Tibial nerve (tissue), 4 donors: Measurements from ENCODE around the gene SLC43A1. TPM values are rescaled to one million over a fixed set of nuclear protein-coding genes. Genes with fewer than 3 reads are reported as not detected.

ENCODE experiments used
- DNase-seq, 2 donors: peaks; one replicate each; pipeline ENCODE4 v3.0.0-alpha.2; 2019; ENCODE audit warnings: low spot score in 2 of 2
- H3K27ac ChIP-seq, 4 donors: fragments of 200-600 bp; sonication (generic) in 3 of 4; one replicate each; pipeline ENCODE4 v1.5.1; 2017 to 2019; ENCODE audit warnings: mild to moderate bottlenecking in 1 of 4
- H3K27me3 ChIP-seq, 2 donors: fragments of 200-600 bp; sonication (generic) in 1 of 2; one replicate each; pipeline versions ENCODE4 v1.5.1 to v1.6.0; 2017 to 2019
- H3K36me3 ChIP-seq, 3 donors: fragments of 200-600 bp; sonication (generic); one replicate each; pipeline ENCODE4 v1.5.1; 2018 to 2019
- H3K4me1 ChIP-seq, 4 donors: fragments of 200-600 bp; sonication (generic) in 3 of 4; one replicate each; pipeline ENCODE4 v1.5.1; 2017 to 2019
- H3K4me3 ChIP-seq, 4 donors: fragments of 200-600 bp; sonication (generic) in 3 of 4; one replicate each; pipeline ENCODE4 v1.5.1; 2017 to 2019; ENCODE audit warnings: mild to moderate bottlenecking in 1 of 4, moderate library complexity in 1 of 4
- H3K9me3 ChIP-seq, 4 donors: fragments of 200-600 bp; sonication (generic) in 3 of 4; one replicate each; pipeline ENCODE4 v1.5.1; 2017 to 2019
- CTCF ChIP-seq, 5 experiments: fragments of 200-600 bp in 3 of 5; fragments of 450-650 bp in 2 of 5; sonication (generic) in 3 of 5; IDR thresholded peaks; one replicate each; pipeline ENCODE4 v1.5.1; 2016 to 2019; ENCODE audit warnings: antibody characterized with exemption in 5 of 5, mild to moderate bottlenecking in 3 of 5, moderate library complexity in 2 of 5
- EP300 ChIP-seq, 2 donors: sonication (generic); formaldehyde crosslinking; IDR thresholded peaks; one replicate each; pipeline ENCODE4 v1.6.1; 2017; ENCODE audit warnings: antibody characterized with exemption in 2 of 2, mild to moderate bottlenecking in 1 of 2
- POLR2A ChIP-seq, 2 donors: fragments of 450-650 bp; IDR thresholded peaks; one replicate each; pipeline ENCODE4 v1.6.1; 2017; ENCODE audit warnings: antibody characterized with exemption in 2 of 2, mild to moderate bottlenecking in 2 of 2, moderate library complexity in 2 of 2
- WGBS, 2 donors: methylation state at CpG; one replicate each; pipeline ENCODE4 v1.1.5; 2018; 5-methylcytosine and 5-hydroxymethylcytosine counted together
- small RNA-seq: library from RNA; depleted of rRNA; stranded (forward); fragments of <200 nt; gene quantifications from one replicate; pipeline ENCODE3, GENCODE V24; 2016
- total RNA-seq, 4 donors: library from RNA; depleted of rRNA; stranded (reverse); fragments of >200 nt; gene quantifications; one replicate each; pipeline ENCODE4 v1.1.0, GENCODE V29; 2016

SLC43A1 gene
- total RNA-seq, 4 donors from 2014 or later = 35.8 to 47.3 (median 42.4) TPM

- Histone ChIP-seq H3K4me3 (no peak overlapping the region), H3K4me1 (peaks cover 0 to 15% (median 0%) of the 10 kb centered on the region in 4 donors), H3K9me3 (no peaks in the 10 kb centered on the region), H3K36me3 (no peaks in the 10 kb centered on the region), H3K27ac (no peak overlapping the region), H3K27me3 (no peaks in the 10 kb centered on the region)
- no peak for DNase-seq
- 84 to 86% methylated on average over 11 to 12 of the region's 12 CpGs for WGBS, 2 donors
- no peak for TF ChIP-seq POLR2A (IDR thresholded peaks at IDR 0.05)
- no peak for TF ChIP-seq CTCF (IDR thresholded peaks at IDR 0.05)
- no peak for TF ChIP-seq EP300 (IDR thresholded peaks at IDR 0.05)
These were observed 76.9 kb downstream of the SLC43A1 start for GRCh38 chr11:57438345-57439285.

- 84 to 85% methylated on average over 7 of the region's 7 CpGs for WGBS, 2 donors
- no peaks in the 10 kb centered on the region for H3K27me3 ChIP-seq
- H3K9me3 ChIP-seq = no peaks in the 10 kb centered on the region
- TF ChIP-seq CTCF (IDR thresholded peaks at IDR 0.05) (no peak), POLR2A (IDR thresholded peaks at IDR 0.05) (no peak), EP300 (IDR thresholded peaks at IDR 0.05) (no peak)
- H3K27ac ChIP-seq = no peak overlapping the region
- H3K4me1 ChIP-seq = peaks cover 0 to 36% (median 8%) of the 10 kb centered on the region in 4 donors
- H3K36me3 ChIP-seq = no peaks in the 10 kb centered on the region
- no peak overlapping the region for H3K4me3 ChIP-seq
- no peak for DNase-seq
These were observed 79.5 kb downstream of the SLC43A1 start for GRCh38 chr11:57436031-57436430.

GRCh38 chr11:57434640-57435546 lies 80.6 kb downstream of the SLC43A1 start:
- TF ChIP-seq EP300 (IDR thresholded peaks at IDR 0.05) = peak; percentile 48 to 94
- no peak for TF ChIP-seq POLR2A (IDR thresholded peaks at IDR 0.05)
- no peak for TF ChIP-seq CTCF (IDR thresholded peaks at IDR 0.05)
- H3K4me1 ChIP-seq = peaks cover 0 to 43% (median 8%) of the 10 kb centered on the region in 4 donors
- H3K36me3 ChIP-seq = no peaks in the 10 kb centered on the region
- H3K27me3 ChIP-seq = no peaks in the 10 kb centered on the region
- H3K27ac ChIP-seq = peak overlapping the region in 1 of 4 donors; percentile 52
- H3K9me3 ChIP-seq = no peaks in the 10 kb centered on the region
- H3K4me3 ChIP-seq = no peak overlapping the region
- WGBS, 2 donors = 73 to 74% methylated on average over 15 of the region's 15 CpGs
- peak in 1 of 2 donors; percentile 64 for DNase-seq

Small RNA genes lying within 50 kb of the gene (small RNA-seq; reads per million reads assigned to genes)
- not detected for gene RN7SL605P
- gene RNA5SP341 = not detected

Other genes with a start within 250 kb of the SLC43A1 start
- gene TNKS1BP1, start 190.8 kb downstream of the SLC43A1 start, total RNA-seq = 100 to 1,000 TPM; 147 to 238 (median 204) TPM
- 10 to 100 TPM; 51.0 to 67.5 (median 56.5) TPM for gene SSRP1, start 179.8 kb downstream of the SLC43A1 start, total RNA-seq
- under 1 TPM in 1 of 4 donors, not detected in 3; 0.22 TPM for gene P2RX3, start 177.3 kb downstream of the SLC43A1 start, total RNA-seq
- gene PRG3, start 134.6 kb downstream of the SLC43A1 start, total RNA-seq = not detected
- gene PRG2, start 125.1 kb downstream of the SLC43A1 start, total RNA-seq = under 1 TPM in 1 of 4 donors, not detected in 3; 0.39 TPM
- gene SLC43A3, start 88.6 kb downstream of the SLC43A1 start, total RNA-seq = 100 to 1,000 TPM in 2 of 4 donors, 10 to 100 TPM in 2; 42.2 to 110 (median 94.7) TPM
- 1 to 10 TPM in 1 of 4 donors, under 1 TPM in 2, not detected in 1; 0.20 to 1.5 (median 0.42) TPM for gene RTN4RL2, start 55.2 kb downstream of the SLC43A1 start, total RNA-seq
- gene TIMM10, start 15.1 kb upstream of the SLC43A1 start, total RNA-seq = 10 to 100 TPM; 20.2 to 51.6 (median 40.1) TPM
- not detected for gene SMTNL1, start 21.9 kb upstream of the SLC43A1 start, total RNA-seq
- gene UBE2L6, start 52.0 kb upstream of the SLC43A1 start, total RNA-seq = 10 to 100 TPM; 22.4 to 35.7 (median 25.5) TPM
- gene SERPING1, start 82.0 kb upstream of the SLC43A1 start, total RNA-seq = 100 to 1,000 TPM; 508 to 826 (median 607) TPM
- gene YPEL4, start 134.2 kb upstream of the SLC43A1 start, total RNA-seq = 1 to 10 TPM in 1 of 4 donors, under 1 TPM in 3; 0.30 to 1.7 (median 0.41) TPM
- 10 to 100 TPM in 1 of 4 donors, 1 to 10 TPM in 3; 6.3 to 15.1 (median 7.8) TPM for gene CLP1, start 142.1 kb upstream of the SLC43A1 start, total RNA-seq
- gene ZDHHC5, start 152.4 kb upstream of the SLC43A1 start, total RNA-seq = 10 to 100 TPM; 26.0 to 57.3 (median 33.7) TPM
- gene MED19, start 196.5 kb upstream of the SLC43A1 start, total RNA-seq = 10 to 100 TPM; 11.9 to 17.3 (median 15.4) TPM
- gene TMX2, start 196.9 kb upstream of the SLC43A1 start, total RNA-seq = 10 to 100 TPM; 54.3 to 89.4 (median 71.7) TPM
- gene SELENOH, start 225.8 kb upstream of the SLC43A1 start, total RNA-seq = 100 to 1,000 TPM in 3 of 4 donors, 10 to 100 TPM in 1; 78.1 to 146 (median 118) TPM
- gene BTBD18, start 236.1 kb upstream of the SLC43A1 start, total RNA-seq = not detected
- gene CTNND1, start 246.1 kb upstream of the SLC43A1 start, total RNA-seq = 100 to 1,000 TPM; 104 to 128 (median 124) TPM